PC-3 (cell line): Measurements from ENCODE around the gene SYT14. TPM values are rescaled to one million over a fixed set of nuclear protein-coding genes. Genes with fewer than 3 reads are reported as not detected.

Source experiments
- ATAC-seq: fragments of 200-7000 bp; cut with Tn5 transposase; 2 replicates; pipeline ENCODE4 v1.9.1; 2020; ENCODE audit warnings: mild to moderate bottlenecking, moderate library complexity
- BruUV-seq: library from RNA; stranded (reverse); fragments of 400-500 nt; replicated peaks from 2 replicates; lab custom pipeline; 2021; lab: Mats Ljungman, UMichigan
- CTCF ChIA-PET: fragments of 300-600 bp; sonication (Branson Sonifier 250); formaldehyde crosslinking; loops from one replicate; lab custom pipeline; 2022; ENCODE audit warnings: antibody characterized with exemption; lab: Charles Lee
- POLR2A ChIA-PET: fragments of 300-600 bp; sonication (Branson Sonifier 250); formaldehyde crosslinking; loops from one replicate; lab custom pipeline; 2022; ENCODE audit warnings: antibody characterized with exemption; ENCODE audit not compliant: unreplicated experiment; lab: Charles Lee
- DNase-seq: peaks from one replicate; pipeline ENCODE4 v3.0.0-alpha.2; 2015
- H2AFZ ChIP-seq: fragments of 300-600 bp; sonication (generic); 2 replicates; pipeline ENCODE4 v1.6.0; 2016; ENCODE audit warnings: antibody characterized with exemption, low read length
- H3F3A ChIP-seq: fragments of 300-600 bp; sonication (generic); one replicate; pipeline ENCODE4 v1.6.0; 2017; ENCODE audit warnings: antibody characterized with exemption, low read length, control low read depth, mild to moderate bottlenecking; ENCODE audit not compliant: unreplicated experiment
- H3K27ac ChIP-seq: fragments of 300-600 bp; sonication (generic); 2 replicates; pipeline ENCODE4 v1.5.1; 2016; ENCODE audit warnings: mild to moderate bottlenecking, low read length
- H3K27me3 ChIP-seq: fragments of 300-600 bp; sonication (generic); 2 replicates; pipeline ENCODE4 v1.6.1; 2016; ENCODE audit warnings: low read length, mixed read lengths
- H3K36me3 ChIP-seq: fragments of 300-600 bp; sonication (generic); 2 replicates; pipeline ENCODE4 v1.6.1; 2016; ENCODE audit warnings: low read depth, mixed run types, low read length, mixed read lengths
- H3K4me1 ChIP-seq: fragments of 300-600 bp; sonication (generic); 2 replicates; pipeline ENCODE4 v1.5.1; 2016; ENCODE audit warnings: low read length; ENCODE audit not compliant: insufficient read depth
- H3K4me2 ChIP-seq: fragments of 300-600 bp; sonication (generic); 2 replicates; pipeline ENCODE4 v1.6.0; 2016; ENCODE audit warnings: low read length
- H3K4me3 ChIP-seq: fragments of 300-600 bp; sonication (generic); 2 replicates; pipeline ENCODE4 v1.5.1; 2016; ENCODE audit warnings: mild to moderate bottlenecking, low read length, mixed read lengths
- H3K79me2 ChIP-seq: fragments of 300-600 bp; sonication (generic); 2 replicates; pipeline ENCODE4 v1.6.1; 2017; ENCODE audit warnings: low read length, mixed read lengths
- H3K9ac ChIP-seq: fragments of 300-600 bp; sonication (generic); 2 replicates; pipeline ENCODE4 v1.6.0; 2016; ENCODE audit warnings: mild to moderate bottlenecking, low read length
- H3K9me2 ChIP-seq: fragments of 300-600 bp; sonication (generic); replicated peaks from 2 replicates; pipeline ENCODE4 v1.6.1; 2016; ENCODE audit warnings: mixed run types, low read length, mixed read lengths
- H3K9me3 ChIP-seq: fragments of 300-600 bp; sonication (generic); 2 replicates; pipeline ENCODE4 v1.6.1; 2016; ENCODE audit warnings: low read length, mixed read lengths
- H4K20me1 ChIP-seq: fragments of 300-600 bp; sonication (generic); 2 replicates; pipeline ENCODE4 v1.6.1; 2016; ENCODE audit warnings: low read length, mixed read lengths
- CTCF ChIP-seq: fragments of 300-600 bp; sonication (generic); conservative IDR thresholded peaks from 2 replicates; pipeline ENCODE4 v1.5.1; 2017; ENCODE audit warnings: antibody characterized with exemption, low read depth, mild to moderate bottlenecking, low read length
- EZH2 ChIP-seq: fragments of 300-600 bp; sonication (generic); IDR thresholded peaks from one replicate; pipeline ENCODE4 v1.6.1; 2017; ENCODE audit warnings: antibody characterized with exemption, mild to moderate bottlenecking, low read length; ENCODE audit not compliant: unreplicated experiment
- EZH2phosphoT487 ChIP-seq: fragments of 300-600 bp; sonication (generic); IDR thresholded peaks from 2 replicates; pipeline ENCODE4 v1.6.1; 2018; ENCODE audit warnings: mild to moderate bottlenecking, antibody characterized with exemption, low read length, borderline replicate concordance
- intact Hi-C: fragments of 100-400 bp; cut with micrococcal nuclease; formaldehyde crosslinking; loops from 2 replicates; pipeline ENCODE4 v1.9.0; 2023
- total RNA-seq: library from RNA; depleted of rRNA; stranded (reverse); fragments of >200 nt; gene quantifications from 2 replicates; pipeline ENCODE4 v1.2.3, GENCODE V29; 2014

Gene SYT14
- total RNA-seq, 1 experiment from 2014 or later: 5.2 TPM

- Histone ChIP-seq H3K9ac (no peak overlapping the region), H2AFZ (no peak overlapping the region), H4K20me1 (no peaks in the 10 kb centered on the region), H3K27ac (no peak overlapping the region), H3K9me2 (no peaks in the 10 kb centered on the region), H3K9me3 (0 out of 2 replicates have a peak, but pooled peaks cover 7% of the 10 kb centered on the region), H3K4me2 (no peak overlapping the region), H3K36me3 (no peaks in the 10 kb centered on the region; the same call in 1 of the 2 replicates), H3F3A (no peaks in the 10 kb centered on the region), H3K79me2 (no peaks in the 10 kb centered on the region), H3K4me1 (no peaks in the 10 kb centered on the region), H3K27me3 (no peaks in the 10 kb centered on the region), H3K4me3 (no peak overlapping the region)
- no TSS peak for BruUV-seq
- ATAC-seq: no peak
- TF ChIP-seq EZH2: no peak
- no peak for TF ChIP-seq EZH2phosphoT487
- no peak for TF ChIP-seq CTCF
- ChIA-PET CTCF (no interaction called here), POLR2A (no interaction called here)
- no peak for DNase-seq
- intact Hi-C loops: no loop called here
Observed at GRCh38 chr1:210076620-210077019, 138.6 kb downstream of the SYT14 start.

GRCh38 chr1:210081494-210081893, 143.5 kb downstream of the SYT14 start:
- ATAC-seq (peak; percentile 70), DNase-seq (peak; percentile 22)
- H3K36me3 ChIP-seq: no peaks in the 10 kb centered on the region; the same call in 1 of the 2 replicates
- H3F3A ChIP-seq: no peaks in the 10 kb centered on the region
- H3K4me2 ChIP-seq: no peak overlapping the region
- intact Hi-C loops: no loop called here
- 0 out of 2 replicates have a peak, but pooled peaks cover 7% of the 10 kb centered on the region for H3K9me3 ChIP-seq
- BruUV-seq: no TSS peak
- no peak overlapping the region for H3K4me3 ChIP-seq
- H3K4me1 ChIP-seq: no peaks in the 10 kb centered on the region
- H3K27ac ChIP-seq: no peak overlapping the region
- H3K9ac ChIP-seq: no peak overlapping the region
- POLR2A ChIA-PET: no interaction called here
- no peak overlapping the region for H2AFZ ChIP-seq
- no peaks in the 10 kb centered on the region for H4K20me1 ChIP-seq
- CTCF ChIA-PET: no interaction called here
- H3K27me3 ChIP-seq: no peaks in the 10 kb centered on the region
- no peaks in the 10 kb centered on the region for H3K79me2 ChIP-seq
- no peak for TF ChIP-seq CTCF
- no peak for TF ChIP-seq EZH2phosphoT487
- no peak for TF ChIP-seq EZH2
- no peaks in the 10 kb centered on the region for H3K9me2 ChIP-seq

- H3F3A ChIP-seq: no peaks in the 10 kb centered on the region
- BruUV-seq: no TSS peak
- no peaks in the 10 kb centered on the region for H4K20me1 ChIP-seq
- no peaks in the 10 kb centered on the region for H3K4me1 ChIP-seq
- no peaks in the 10 kb centered on the region for H3K79me2 ChIP-seq
- H3K4me3 ChIP-seq: no peak overlapping the region
- no peak for TF ChIP-seq EZH2phosphoT487
- TF ChIP-seq CTCF: no peak
- no peak for TF ChIP-seq EZH2
- no peaks in the 10 kb centered on the region for H3K9me3 ChIP-seq
- H3K27me3 ChIP-seq: no peaks in the 10 kb centered on the region
- no peak overlapping the region for H3K9ac ChIP-seq
- ATAC-seq: no peak
- DNase-seq: no peak
- no peak overlapping the region for H2AFZ ChIP-seq
- no peak overlapping the region for H3K4me2 ChIP-seq
- no peak overlapping the region for H3K27ac ChIP-seq
- ChIA-PET CTCF (no interaction called here), POLR2A (no interaction called here)
- H3K9me2 ChIP-seq: no peaks in the 10 kb centered on the region
- H3K36me3 ChIP-seq: no peaks in the 10 kb centered on the region
- intact Hi-C loops: no loop called here
Observed at GRCh38 chr1:210085359-210085758, 147.3 kb downstream of the SYT14 start.
